HG03196 (cell line): ENCODE measurements around the gene CFB.
"Not testable (repeated sequence)": the region's sequence is repeated elsewhere in the genome, so short reads cannot be mapped to it uniquely, and the experiment has no call there.

ENCODE experiments used
- ATAC-seq: cut with Tn5 transposase; IDR thresholded peaks from one replicate; pipeline ENCODE4 v1.9.1; 2021; ENCODE audit not compliant: unreplicated experiment

CFB gene

GRCh38 chr6:31969712-31970603 lies 24.1 kb downstream of the CFB start:
- ATAC-seq: no peak

GRCh38 chr6:31970604-31971271 lies 24.8 kb downstream of the CFB start:
- no peak for ATAC-seq

- no peak for ATAC-seq
These were observed 25.5 kb downstream of the CFB start for GRCh38 chr6:31971279-31971992.

- ATAC-seq: peak; percentile 79
These were observed 26.3 kb downstream of the CFB start, which contains the start of gene DXO for GRCh38 chr6:31971993-31972708. Gene DXO, minus strand, starts transcription at chr6:31972138. Its CDS starts 463 bp downstream, at chr6:31971675.

GRCh38 chr6:31972709-31973350 lies 26.9 kb downstream of the CFB start:
- no peak for ATAC-seq

GRCh38 chr6:31976065-31976464 lies 30.2 kb downstream of the CFB start:
- ATAC-seq: not testable (repeated sequence)

- no peak for ATAC-seq
These were observed 32.0 kb downstream of the CFB start for GRCh38 chr6:31977816-31978431.

GRCh38 chr6:31978831-31979230 lies 32.9 kb downstream of the CFB start:
- no peak for ATAC-seq

GRCh38 chr6:31979238-31979898 lies 33.5 kb downstream of the CFB start:
- no peak for ATAC-seq

- ATAC-seq: not testable (repeated sequence)
These were observed 34.4 kb downstream of the CFB start for GRCh38 chr6:31980195-31980876.

- not testable (repeated sequence) for ATAC-seq
These were observed 35.1 kb downstream of the CFB start for GRCh38 chr6:31980998-31981397.

GRCh38 chr6:31981744-31982143 lies 35.8 kb downstream of the CFB start, which contains the start of gene C4A:
Gene C4A, plus strand, starts transcription at chr6:31982057. Its CDS starts 51 bp downstream, at chr6:31982108.
- ATAC-seq: not testable (repeated sequence)

- ATAC-seq: not testable (repeated sequence)
These were observed 43.5 kb downstream of the CFB start for GRCh38 chr6:31989363-31989762.

GRCh38 chr6:31994421-31994820 lies 48.5 kb downstream of the CFB start:
- ATAC-seq: not testable (repeated sequence)

- not testable (repeated sequence) for ATAC-seq
These were observed 50.5 kb downstream of the CFB start for GRCh38 chr6:31996385-31996784.
